HL-60 (cell line): ENCODE results near the gene NKAIN4.

Experiments used
- CTCF ChIP-seq: IDR thresholded peaks from one replicate; pipeline ENCODE4 v1.5.1; 2011; ENCODE audit warnings: low read length, control low read depth, inconsistent platforms; ENCODE audit not compliant: insufficient read depth
- GABPA ChIP-seq: IDR thresholded peaks from 2 replicates; pipeline ENCODE4 v1.6.1; 2012; ENCODE audit warnings: low read depth
- POLR2AphosphoS5 ChIP-seq: IDR thresholded peaks from 2 replicates; pipeline ENCODE4 v1.6.1; 2012; ENCODE audit warnings: low read depth
- TF ChIP-seq, protein P1 (sequence below): IDR thresholded peaks from 2 replicates; pipeline ENCODE4 v1.6.1; 2012; ENCODE audit warnings: low read depth; ENCODE audit not compliant: insufficient replicate concordance

DNA sequence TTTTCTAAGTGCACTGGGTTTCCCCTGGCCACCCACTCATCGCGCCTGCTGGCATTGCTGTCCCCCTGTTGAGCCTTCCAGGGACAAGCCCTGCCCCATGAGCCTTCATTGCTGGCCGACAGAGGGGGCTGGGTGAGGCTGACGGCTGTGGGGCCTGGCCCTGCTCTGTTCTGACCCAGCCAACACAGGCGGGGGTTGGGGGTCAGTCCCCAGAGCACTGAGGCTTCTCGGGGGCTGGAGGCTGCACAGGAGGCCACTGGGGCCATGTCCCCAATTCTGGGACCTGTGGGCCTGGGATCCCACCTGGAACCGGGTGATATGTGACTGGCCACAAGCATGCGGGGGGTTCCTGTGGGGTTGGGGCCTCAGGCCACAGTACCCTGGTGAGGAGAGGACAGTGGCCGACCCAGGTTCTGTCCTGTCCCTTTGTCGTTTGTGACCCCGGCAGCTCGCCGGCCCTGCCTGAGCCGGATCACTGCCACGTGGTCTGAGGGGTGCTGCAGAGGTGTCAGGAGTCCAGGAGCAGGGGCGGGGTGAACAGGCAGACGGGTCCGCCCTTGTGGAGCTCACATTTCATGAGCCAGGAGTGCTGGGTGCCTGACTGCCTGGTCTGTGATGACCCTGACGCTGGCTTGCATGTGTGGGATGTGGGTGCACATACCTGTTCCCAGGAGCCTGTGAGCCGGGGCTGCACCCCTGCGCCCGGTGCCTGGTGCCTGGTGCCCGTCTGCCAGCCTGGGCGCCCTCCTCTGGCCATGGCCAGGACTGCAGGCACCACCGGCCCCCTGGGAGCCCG, 36.6 kb upstream of the NKAIN4 start:
- TF ChIP-seq CTCF (peak; percentile 34), POLR2AphosphoS5 (no peak), GABPA (no peak)
- TF ChIP-seq, protein P1, sequence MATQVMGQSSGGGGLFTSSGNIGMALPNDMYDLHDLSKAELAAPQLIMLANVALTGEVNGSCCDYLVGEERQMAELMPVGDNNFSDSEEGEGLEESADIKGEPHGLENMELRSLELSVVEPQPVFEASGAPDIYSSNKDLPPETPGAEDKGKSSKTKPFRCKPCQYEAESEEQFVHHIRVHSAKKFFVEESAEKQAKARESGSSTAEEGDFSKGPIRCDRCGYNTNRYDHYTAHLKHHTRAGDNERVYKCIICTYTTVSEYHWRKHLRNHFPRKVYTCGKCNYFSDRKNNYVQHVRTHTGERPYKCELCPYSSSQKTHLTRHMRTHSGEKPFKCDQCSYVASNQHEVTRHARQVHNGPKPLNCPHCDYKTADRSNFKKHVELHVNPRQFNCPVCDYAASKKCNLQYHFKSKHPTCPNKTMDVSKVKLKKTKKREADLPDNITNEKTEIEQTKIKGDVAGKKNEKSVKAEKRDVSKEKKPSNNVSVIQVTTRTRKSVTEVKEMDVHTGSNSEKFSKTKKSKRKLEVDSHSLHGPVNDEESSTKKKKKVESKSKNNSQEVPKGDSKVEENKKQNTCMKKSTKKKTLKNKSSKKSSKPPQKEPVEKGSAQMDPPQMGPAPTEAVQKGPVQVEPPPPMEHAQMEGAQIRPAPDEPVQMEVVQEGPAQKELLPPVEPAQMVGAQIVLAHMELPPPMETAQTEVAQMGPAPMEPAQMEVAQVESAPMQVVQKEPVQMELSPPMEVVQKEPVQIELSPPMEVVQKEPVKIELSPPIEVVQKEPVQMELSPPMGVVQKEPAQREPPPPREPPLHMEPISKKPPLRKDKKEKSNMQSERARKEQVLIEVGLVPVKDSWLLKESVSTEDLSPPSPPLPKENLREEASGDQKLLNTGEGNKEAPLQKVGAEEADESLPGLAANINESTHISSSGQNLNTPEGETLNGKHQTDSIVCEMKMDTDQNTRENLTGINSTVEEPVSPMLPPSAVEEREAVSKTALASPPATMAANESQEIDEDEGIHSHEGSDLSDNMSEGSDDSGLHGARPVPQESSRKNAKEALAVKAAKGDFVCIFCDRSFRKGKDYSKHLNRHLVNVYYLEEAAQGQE, result no peak
